Measurements from ENCODE around the gene OR4M1.
"Not testable (repeated sequence)": the region's sequence is repeated elsewhere in the genome, so short reads cannot be mapped to it uniquely, and the experiment has no call there.

Gene OR4M1

DNA sequence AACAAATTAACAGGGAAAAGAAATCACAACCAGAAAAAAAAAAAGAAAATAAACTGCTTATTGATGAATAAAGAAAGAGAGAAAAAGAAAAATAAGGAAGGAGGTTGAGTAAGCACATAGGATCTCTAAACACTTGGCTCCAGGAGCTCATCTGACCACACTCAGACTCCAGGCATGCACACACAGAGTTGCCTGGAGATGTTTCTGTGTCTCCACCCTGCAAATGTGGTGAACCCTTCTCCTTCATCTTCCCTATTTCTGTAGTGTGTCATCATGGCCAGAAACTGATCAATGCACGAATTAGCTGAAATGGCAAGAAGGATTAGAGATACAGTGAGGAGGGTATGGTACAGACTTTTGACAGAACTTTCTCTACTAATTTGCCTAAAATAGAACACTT lies 50.5 kb downstream of the OR4M1 start:
- Histone ChIP-seq H3K27ac (no peak overlapping the region), H3K36me3 (replicated peaks) (no peaks in the 10 kb centered on the region), H3K27me3 (replicated peaks) (no peaks in the 10 kb centered on the region), H3K4me3 (ENCODE audit: low read depth, low read length) (no peak overlapping the region)
- no peak for DNase-seq
- TF ChIP-seq CTCF (IDR thresholded peaks at IDR 0.05; ENCODE audit: low read depth, low read length, missing control alignments) = no peak
- in situ Hi-C loops (cut with HindIII; ENCODE audit: low pct_ligation_motif_present, low sequenced_read_pairs) = no loop called here

GRCh38 chr14:19827626-19828244 lies 54.4 kb downstream of the OR4M1 start:
- H3K27ac ChIP-seq; DNase-seq; in situ Hi-C loops (cut with HindIII; ENCODE audit: low pct_ligation_motif_present, low sequenced_read_pairs); H3K36me3 ChIP-seq (replicated peaks); H3K4me3 ChIP-seq (ENCODE audit: low read depth, low read length); H3K27me3 ChIP-seq (replicated peaks): not testable (repeated sequence)

DNA sequence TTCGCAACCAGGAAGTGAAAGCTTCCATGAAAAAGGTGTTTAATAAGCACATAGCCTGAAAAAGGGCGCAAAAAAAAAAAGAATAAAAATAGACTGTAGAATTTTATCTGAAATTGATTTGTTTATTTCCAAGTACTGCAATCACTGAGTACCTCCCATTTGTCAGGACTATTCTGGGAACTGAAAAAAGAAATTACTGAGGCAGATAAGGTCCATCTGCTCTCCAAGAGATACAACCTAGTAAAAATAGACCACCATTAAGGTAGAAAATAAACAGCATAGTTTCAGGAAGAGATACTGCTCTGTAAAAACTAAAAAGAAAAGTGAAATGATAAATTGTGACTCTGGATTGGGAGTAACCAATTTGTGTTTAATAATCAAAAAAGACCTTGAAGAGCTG lies 55.0 kb downstream of the OR4M1 start:
- Histone ChIP-seq H3K27ac (no peak overlapping the region), H3K36me3 (replicated peaks) (no peaks in the 10 kb centered on the region), H3K27me3 (replicated peaks) (no peaks in the 10 kb centered on the region), H3K4me3 (ENCODE audit: low read depth, low read length) (no peak overlapping the region)
- DNase-seq = no peak
- in situ Hi-C loops (cut with HindIII; ENCODE audit: low pct_ligation_motif_present, low sequenced_read_pairs) = no loop called here
- TF ChIP-seq CTCF (IDR thresholded peaks at IDR 0.05; ENCODE audit: low read depth, low read length, missing control alignments) = no peak

Data from brain microvascular endothelial cell (primary cell).